ENCODE measurements around the gene TPGS1.

DNA sequence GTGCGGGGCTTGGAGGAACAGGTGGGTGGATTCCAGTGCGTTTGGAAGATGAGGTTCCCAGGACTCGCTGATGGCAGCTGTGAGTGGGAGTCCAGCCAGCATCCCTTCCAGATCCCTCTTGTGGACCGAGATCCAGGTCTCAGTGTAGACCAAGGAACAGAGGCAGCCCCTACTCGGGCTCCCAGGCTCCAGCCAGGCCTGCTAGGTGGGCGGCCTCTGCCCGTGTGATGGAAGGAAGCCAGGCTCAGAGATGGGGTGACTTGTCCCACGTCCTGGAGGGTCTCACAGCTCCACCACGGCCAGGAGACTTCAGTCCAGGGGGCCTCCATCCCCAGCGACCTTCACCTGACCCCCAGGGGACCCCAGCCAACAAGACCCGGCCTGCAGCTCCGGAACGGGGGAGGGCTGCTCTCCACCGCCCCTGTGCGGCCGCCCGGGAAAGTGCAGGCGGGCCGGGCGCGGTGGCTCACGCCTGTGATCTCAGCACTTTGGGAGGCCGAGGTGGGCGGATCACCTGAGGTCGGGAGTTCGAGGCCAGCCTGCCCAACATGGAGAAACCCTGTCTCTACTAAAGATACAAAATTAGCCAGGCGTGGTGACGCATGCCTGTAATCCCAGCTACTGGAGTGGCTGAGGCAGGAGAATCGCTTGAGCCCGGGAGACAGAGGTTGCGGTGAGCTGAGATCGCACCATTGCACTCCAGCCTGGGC, 11.7 kb upstream of the TPGS1 start:
- TF ChIP-seq POLR2AphosphoS5 (IDR thresholded peaks at IDR 0.05) (no peak), CTCF (IDR thresholded peaks at IDR 0.05) (peak in 2 of 3 donors; percentile 50 to 53)

All from breast epithelium (tissue), 3 donors.